ENCODE data around the gene BBS7.

- no peak for TF ChIP-seq EP300 (IDR thresholded peaks at IDR 0.05; ENCODE audit: borderline replicate concordance in 1 of 2, low read depth in 1 of 2, low read length in 1 of 2)
- TF ChIP-seq TEAD4 (IDR thresholded peaks at IDR 0.05; ENCODE audit: borderline replicate concordance, insufficient read depth) = no peak
- TF ChIP-seq CTCF (IDR thresholded peaks at IDR 0.05) = no peak
- TF ChIP-seq TCF12 (IDR thresholded peaks at IDR 0.05) = no peak
- no peak for TF ChIP-seq MAX (IDR thresholded peaks at IDR 0.05; ENCODE audit: low read depth)
- TF ChIP-seq YY1 (IDR thresholded peaks at IDR 0.05; ENCODE audit: low read depth) = no peak
- TF ChIP-seq FOXM1 (IDR thresholded peaks at IDR 0.05; ENCODE audit: low read depth) = no peak
- TF ChIP-seq IRF3 (IDR thresholded peaks at IDR 0.05; ENCODE audit: low read depth, low read length) = no peak
- TF ChIP-seq CHD2 (IDR thresholded peaks at IDR 0.05; ENCODE audit: low read length, partially characterized antibody) = no peak
- TF ChIP-seq NFIC (IDR thresholded peaks at IDR 0.05; ENCODE audit: borderline replicate concordance) = no peak
- no peak for TF ChIP-seq RAD21 (IDR thresholded peaks at IDR 0.05; ENCODE audit: low read length)
- TF ChIP-seq SIN3A (IDR thresholded peaks at IDR 0.05; ENCODE audit: borderline replicate concordance, low read depth, low read length) = no peak
Observed at GRCh38 chr4:121776610-121777401, 93.5 kb downstream of the BBS7 start.

Measured in SK-N-SH (cell line).